GM18907 (cell line): ENCODE measurements around the gene TAT.
"Not testable (repeated sequence)": the region's sequence is repeated elsewhere in the genome, so short reads cannot be mapped to it uniquely, and the experiment has no call there.

Experiments
- ATAC-seq: cut with Tn5 transposase; IDR thresholded peaks from one replicate; pipeline ENCODE4 v1.9.1; 2021; ENCODE audit warnings: mild to moderate bottlenecking, moderate library complexity; ENCODE audit not compliant: unreplicated experiment

TAT gene

GRCh38 chr16:71585318-71585703 lies 8.4 kb upstream of the TAT start:
- ATAC-seq, result no peak

GRCh38 chr16:71584543-71585317 lies 7.8 kb upstream of the TAT start:
- no peak for ATAC-seq

GRCh38 chr16:71582553-71582848 lies 5.6 kb upstream of the TAT start:
- ATAC-seq, result not testable (repeated sequence)

GRCh38 chr16:71574702-71575101 lies 2.2 kb downstream of the TAT start:
- no peak for ATAC-seq

GRCh38 chr16:71573387-71574094 lies 3.4 kb downstream of the TAT start:
- no peak for ATAC-seq

- ATAC-seq, result no peak
Measured at GRCh38 chr16:71572497-71573116, 4.3 kb downstream of the TAT start.

GRCh38 chr16:71570144-71570543 lies 6.7 kb downstream of the TAT start:
- no peak for ATAC-seq

- ATAC-seq, result no peak
Measured at GRCh38 chr16:71569621-71570020, 7.3 kb downstream of the TAT start.

- ATAC-seq, result no peak
Measured at GRCh38 chr16:71568551-71568950, 8.3 kb downstream of the TAT start.

- ATAC-seq, result no peak
Measured at GRCh38 chr16:71567931-71568330, 9.0 kb downstream of the TAT start.

- ATAC-seq, result no peak
Measured at GRCh38 chr16:71565812-71566700, 10.8 kb downstream of the TAT start.

GRCh38 chr16:71564335-71564967 lies 12.4 kb downstream of the TAT start:
- no peak for ATAC-seq

GRCh38 chr16:71562552-71562951 lies 14.3 kb downstream of the TAT start:
- no peak for ATAC-seq

- not testable (repeated sequence) for ATAC-seq
Measured at GRCh38 chr16:71561886-71562285, 15.0 kb downstream of the TAT start.

GRCh38 chr16:71559855-71560254 lies 17.0 kb downstream of the TAT start:
- ATAC-seq, result no peak

- ATAC-seq, result no peak
Measured at GRCh38 chr16:71557954-71558582, 18.8 kb downstream of the TAT start.

- no peak for ATAC-seq
Measured at GRCh38 chr16:71557299-71557698, 19.6 kb downstream of the TAT start.

GRCh38 chr16:71555230-71555891 lies 21.5 kb downstream of the TAT start:
- ATAC-seq, result no peak

GRCh38 chr16:71552698-71553503 lies 24.0 kb downstream of the TAT start:
- no peak for ATAC-seq
